HG03025 (cell line): ENCODE results near the gene CELA2A.
"Not testable (repeated sequence)": the region's sequence is repeated elsewhere in the genome, so short reads cannot be mapped to it uniquely, and the experiment has no call there.

Experiments used
- ATAC-seq: cut with Tn5 transposase; IDR thresholded peaks from one replicate; pipeline ENCODE4 v1.9.1; 2021; ENCODE audit warnings: mild to moderate bottlenecking, moderate library complexity; ENCODE audit not compliant: unreplicated experiment, low FRiP score

CELA2A gene

GRCh38 chr1:15463926-15464322 is 7.4 kb downstream of the CELA2A start:
- ATAC-seq = not testable (repeated sequence)

- no peak for ATAC-seq
These were observed 9.1 kb downstream of the CELA2A start for GRCh38 chr1:15465674-15466073.

GRCh38 chr1:15466955-15467625 is 10.6 kb downstream of the CELA2A start:
- ATAC-seq = not testable (repeated sequence)

DNA sequence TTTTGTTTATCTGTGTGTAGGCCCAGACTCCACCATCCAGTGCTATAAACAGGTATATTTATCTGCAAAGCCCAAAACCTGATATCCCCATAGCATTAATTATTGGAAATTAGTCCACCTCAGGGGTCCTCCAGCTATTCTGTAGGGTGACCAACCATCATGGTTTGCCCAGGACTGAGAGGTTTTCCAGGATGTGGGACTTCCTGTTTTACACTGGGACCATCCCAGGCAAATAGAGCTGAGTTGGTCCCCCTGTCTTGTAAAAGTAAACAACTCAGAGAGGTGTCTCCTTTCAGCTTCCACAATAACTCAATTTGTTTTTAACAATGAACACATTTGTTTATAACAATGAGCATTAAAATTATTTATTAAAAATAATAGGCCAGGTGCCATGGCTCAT is 11.6 kb downstream of the CELA2A start:
- ATAC-seq = no peak

DNA sequence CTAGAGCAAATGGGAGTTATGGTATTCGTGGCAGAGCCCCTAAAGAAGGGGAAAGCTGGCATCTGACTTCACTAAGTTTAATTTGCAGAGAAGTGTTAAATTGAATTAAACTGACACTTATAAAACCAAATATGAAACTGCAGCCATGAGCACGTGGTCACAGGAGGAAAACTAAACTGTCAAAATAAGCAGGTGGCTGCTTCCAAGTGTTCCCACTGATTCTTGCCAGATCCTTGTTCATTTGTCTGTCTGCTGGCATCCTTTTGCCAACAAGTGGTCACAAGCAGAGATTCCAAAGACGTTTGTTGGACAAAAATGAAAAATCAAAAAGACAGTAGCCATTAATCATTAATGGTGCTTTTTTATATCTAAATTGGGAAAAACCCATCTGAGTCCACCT is 12.8 kb downstream of the CELA2A start:
- ATAC-seq = no peak

GRCh38 chr1:15469821-15470448 is 13.4 kb downstream of the CELA2A start:
- not testable (repeated sequence) for ATAC-seq

DNA sequence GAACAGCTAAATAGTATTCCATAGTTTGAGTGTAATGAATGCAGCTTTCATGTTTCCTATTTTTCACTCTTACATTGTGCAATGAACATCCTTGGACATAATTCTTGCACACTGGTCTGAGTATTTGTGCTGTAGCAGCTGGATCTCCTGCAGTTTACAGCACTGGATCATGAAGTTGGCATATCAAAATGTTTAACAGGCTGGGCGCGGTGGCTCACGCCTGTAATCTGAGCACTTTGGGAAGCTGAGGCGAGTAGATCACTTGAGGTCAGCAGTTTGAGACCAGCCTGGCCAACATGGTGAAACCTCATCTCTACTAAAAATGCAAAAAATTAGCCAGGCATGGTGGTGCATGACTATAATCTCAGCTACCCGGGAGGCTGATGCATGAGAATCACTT is 14.5 kb downstream of the CELA2A start:
- ATAC-seq = not testable (repeated sequence)

- not testable (repeated sequence) for ATAC-seq
These were observed 15.2 kb downstream of the CELA2A start for GRCh38 chr1:15471723-15472122.

DNA sequence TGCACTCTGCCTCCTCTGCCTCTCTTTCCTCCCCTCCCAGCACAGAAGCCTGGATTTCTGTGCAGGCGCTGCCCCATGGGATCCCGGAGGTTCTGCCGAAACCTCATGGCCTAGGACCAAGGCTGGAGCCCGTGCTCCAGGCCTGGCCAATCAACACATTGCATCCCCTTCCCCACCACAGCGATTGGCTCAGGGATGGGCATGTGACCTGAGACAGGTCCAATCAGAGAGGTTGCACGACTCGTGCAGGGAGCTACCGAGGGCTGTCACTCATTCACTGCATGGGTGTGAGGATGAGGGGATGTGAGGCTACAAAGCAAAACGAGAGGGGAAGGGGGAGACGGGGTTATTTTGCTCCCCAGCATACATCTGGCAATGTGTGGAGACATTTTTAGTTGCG is 16.1 kb downstream of the CELA2A start:
- no peak for ATAC-seq

DNA sequence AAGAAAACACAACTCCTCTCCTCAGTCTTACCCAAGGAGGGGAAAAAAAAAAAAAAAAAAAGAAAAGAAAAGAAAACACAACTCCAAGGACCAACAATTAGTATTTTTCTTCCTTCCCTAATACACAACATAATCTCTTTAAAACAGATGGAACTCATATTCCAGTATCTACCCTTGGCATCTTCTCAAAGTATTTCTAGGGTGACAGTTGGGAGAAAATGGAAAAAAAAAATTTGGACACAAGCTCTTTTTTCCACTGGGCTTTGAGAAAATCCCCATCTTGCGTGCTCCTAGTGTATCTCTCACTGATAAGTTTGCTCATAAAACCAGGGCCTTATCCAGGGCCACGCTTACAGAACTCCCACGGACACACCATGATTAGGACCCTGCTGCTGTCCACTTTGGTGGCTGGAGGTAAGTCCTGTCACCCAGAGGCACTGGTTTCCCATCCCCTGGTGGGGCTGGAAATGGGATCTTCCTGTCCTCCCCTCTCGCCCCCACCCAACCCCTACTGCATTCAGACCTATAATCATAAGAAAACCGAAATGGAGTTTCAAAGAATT is 19.3 kb downstream of the CELA2A start, which contains the start of gene CELA2B:
Gene CELA2B, plus strand, starts transcription at position 353 of the 563 bp plus-strand sequence. Its CDS starts 22 bp downstream, at position 375.
- no peak for ATAC-seq

DNA sequence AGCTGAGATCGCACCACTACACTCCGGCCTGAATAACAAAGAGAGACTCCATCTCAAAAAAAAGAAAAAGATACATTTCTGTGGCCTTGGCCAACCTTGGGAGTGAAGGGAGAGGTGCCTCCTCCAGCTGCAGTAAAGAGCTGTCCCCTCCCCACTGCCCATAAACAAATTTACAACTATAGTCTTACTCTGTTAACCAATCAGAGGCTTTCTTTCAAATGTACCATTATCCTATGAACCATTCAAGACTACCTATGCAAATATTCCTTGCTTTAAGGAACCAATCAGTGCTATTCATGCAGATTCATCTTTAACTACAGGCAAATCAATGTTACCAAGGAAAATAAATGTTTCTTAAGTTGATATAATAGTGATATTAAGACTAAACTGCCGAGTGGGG is 20.4 kb downstream of the CELA2A start:
- ATAC-seq = no peak

DNA sequence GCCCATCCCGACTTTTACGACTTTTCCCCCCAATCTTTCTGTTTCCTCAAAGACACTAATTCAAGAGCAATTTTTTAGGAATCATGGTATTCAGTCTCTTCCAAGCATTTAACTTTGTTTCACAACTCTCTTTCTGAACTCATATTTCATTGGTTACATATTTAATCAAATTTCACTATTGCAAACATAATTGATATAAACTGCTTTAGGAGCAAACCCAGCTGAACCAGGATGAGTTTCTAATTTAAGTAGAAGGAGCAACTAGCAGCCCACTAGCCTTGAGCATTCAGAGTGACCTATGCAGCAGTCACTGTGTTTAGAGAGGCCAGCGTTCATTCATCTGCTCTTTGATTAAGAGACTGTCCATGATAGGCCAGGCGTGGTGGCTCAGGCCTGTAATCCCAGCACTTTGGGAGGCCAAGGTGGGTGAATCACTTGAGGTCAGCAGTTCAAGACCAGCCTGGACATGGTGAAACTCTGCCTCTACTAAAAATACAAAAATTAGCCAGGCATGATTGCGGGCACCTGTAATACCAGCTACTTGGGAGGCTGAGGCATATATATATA is 21.2 kb downstream of the CELA2A start:
- ATAC-seq = no peak

DNA sequence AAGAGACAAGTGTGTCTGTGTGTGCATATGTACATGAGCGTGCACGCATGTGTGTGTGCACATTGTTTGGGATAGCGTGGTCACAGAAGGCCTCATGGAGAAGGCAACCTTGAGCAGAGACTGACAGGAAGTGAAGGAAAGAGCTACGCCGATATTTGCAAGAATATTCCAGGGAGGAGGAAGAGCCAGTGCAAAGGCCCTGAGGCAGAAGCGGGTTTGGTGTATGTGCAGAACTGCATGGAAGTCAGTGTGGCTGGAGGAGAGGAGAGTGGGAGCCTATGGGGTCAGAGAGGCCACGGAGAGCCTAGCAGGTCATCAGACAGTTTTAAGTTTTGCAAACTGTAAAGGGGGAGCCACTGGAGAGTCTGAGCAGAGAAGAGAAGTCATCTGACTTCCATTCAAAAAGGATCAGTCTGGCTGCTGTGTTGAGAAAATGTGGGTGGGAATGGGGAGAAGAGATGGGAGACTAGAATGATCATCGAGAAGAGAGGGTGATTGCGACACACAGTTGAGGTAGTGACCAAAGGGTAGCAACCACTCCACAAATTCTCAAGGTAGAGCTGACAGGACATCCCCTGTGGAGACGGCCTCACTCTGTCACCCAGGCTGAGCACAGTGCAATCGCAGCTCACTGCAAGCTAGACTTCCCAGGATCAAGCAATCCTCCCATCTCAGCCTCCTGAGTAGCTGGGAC is 23.3 kb downstream of the CELA2A start:
- ATAC-seq = no peak

DNA sequence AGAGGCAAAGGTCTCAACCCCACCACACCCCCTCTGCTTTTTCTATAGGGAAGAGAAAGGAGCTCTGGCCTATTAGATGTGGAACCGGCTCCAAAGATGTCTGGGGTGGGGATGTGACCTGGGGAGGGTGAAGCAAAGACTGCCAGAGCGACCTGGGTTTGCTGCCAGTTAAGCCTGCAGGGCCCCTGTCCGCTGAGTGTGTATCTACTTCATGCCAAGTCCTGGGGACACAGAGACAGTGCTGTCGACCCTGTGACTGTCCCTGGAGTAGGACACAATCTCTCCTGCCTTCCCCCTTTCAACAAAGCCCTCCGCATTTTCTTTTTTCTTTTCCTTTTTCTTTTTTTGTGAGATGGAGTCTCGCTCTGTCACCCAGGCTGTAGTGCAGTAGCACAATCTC is 25.9 kb downstream of the CELA2A start:
- ATAC-seq = not testable (repeated sequence)

DNA sequence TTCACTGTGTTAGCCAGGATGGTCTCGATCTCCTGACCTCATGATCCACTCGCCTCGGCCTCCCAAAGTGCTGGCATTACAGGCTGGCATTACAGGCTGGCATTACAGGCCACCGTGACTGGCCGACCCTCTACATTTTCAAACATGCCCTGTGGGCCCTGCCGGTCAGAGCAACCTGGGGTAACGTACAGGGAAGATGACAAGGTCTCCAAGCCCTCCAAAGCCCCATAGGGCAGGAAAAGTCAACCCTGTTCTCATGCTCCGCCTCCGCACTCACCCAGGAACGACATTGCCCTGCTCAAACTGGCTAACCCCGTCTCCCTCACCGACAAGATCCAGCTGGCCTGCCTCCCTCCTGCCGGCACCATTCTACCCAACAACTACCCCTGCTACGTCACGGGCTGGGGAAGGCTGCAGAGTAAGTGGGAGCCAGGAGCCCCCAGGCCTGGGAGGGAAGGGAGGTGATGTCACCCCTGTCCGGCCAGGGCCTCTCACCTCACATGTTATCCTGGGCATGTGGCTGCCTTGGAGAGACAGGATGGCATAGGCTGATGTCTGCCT is 26.5 kb downstream of the CELA2A start:
- not testable (repeated sequence) for ATAC-seq

DNA sequence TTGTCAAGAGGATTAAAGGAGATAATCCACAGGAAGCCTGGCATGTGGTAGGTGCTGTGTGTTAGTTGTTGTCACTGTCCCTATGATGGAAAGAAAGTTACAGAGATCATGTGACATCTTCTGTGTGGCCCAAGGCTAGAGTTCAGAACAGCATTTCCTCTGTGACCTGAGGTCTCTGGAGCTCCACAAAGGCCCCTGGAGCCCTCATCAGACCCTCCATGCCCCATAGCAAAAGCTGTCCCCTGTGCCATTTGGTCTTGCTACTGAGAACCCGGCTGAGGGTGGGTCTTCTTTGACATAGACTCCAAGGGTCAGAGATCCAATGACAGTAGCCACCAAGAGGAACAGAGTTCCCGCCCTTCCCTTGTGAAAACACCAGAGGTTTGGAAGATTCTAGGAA is 27.4 kb downstream of the CELA2A start:
- ATAC-seq = no peak

DNA sequence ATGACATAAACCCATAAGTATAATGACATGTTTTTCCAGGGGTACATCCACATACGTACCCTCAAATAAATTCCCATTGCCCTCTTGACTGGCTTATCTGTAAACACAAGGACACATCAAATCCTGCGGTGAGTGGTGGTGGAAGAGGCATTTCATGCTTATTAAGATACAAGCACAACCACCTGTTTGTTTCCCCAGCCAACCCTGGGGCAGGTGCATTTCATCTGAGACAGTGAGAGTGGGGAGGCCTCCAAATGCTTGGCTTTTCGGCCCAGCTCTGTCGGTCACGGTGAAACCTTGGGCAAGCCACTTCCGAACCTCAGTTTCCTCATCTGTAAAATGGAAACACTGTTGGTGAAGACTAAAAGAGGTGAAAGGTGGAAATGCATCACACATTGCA is 27.9 kb downstream of the CELA2A start:
- not testable (repeated sequence) for ATAC-seq

GRCh38 chr1:15485636-15486035 is 29.1 kb downstream of the CELA2A start:
- ATAC-seq = no peak

- ATAC-seq = not testable (repeated sequence)
These were observed 30.5 kb downstream of the CELA2A start for GRCh38 chr1:15486844-15487610.

- ATAC-seq = no peak
These were observed 31.8 kb downstream of the CELA2A start for GRCh38 chr1:15488371-15488770.
